GM21367 (cell line): ENCODE results near the gene GPC6.

Experiments
- ATAC-seq: cut with Tn5 transposase; IDR thresholded peaks from one replicate; pipeline ENCODE4 v1.9.1; 2021; ENCODE audit not compliant: unreplicated experiment

GPC6 gene

GRCh38 chr13:94139393-94139995, 912.9 kb downstream of the GPC6 start:
- no peak for ATAC-seq

GRCh38 chr13:94140027-94140426, 913.4 kb downstream of the GPC6 start:
- ATAC-seq: no peak

- no peak for ATAC-seq
These were observed 913.9 kb downstream of the GPC6 start for GRCh38 chr13:94140511-94140910.

- no peak for ATAC-seq
These were observed 917.2 kb downstream of the GPC6 start for GRCh38 chr13:94143624-94144350.

- no peak for ATAC-seq
These were observed 919.4 kb downstream of the GPC6 start for GRCh38 chr13:94145966-94146365.

GRCh38 chr13:94153586-94153985, 927.0 kb downstream of the GPC6 start:
- no peak for ATAC-seq

GRCh38 chr13:94154367-94154766, 927.8 kb downstream of the GPC6 start:
- ATAC-seq: no peak

- ATAC-seq: no peak
These were observed 931.2 kb downstream of the GPC6 start for GRCh38 chr13:94157705-94158218.

GRCh38 chr13:94160875-94161274, 934.3 kb downstream of the GPC6 start:
- no peak for ATAC-seq

GRCh38 chr13:94162289-94162688, 935.7 kb downstream of the GPC6 start:
- ATAC-seq: no peak

- no peak for ATAC-seq
These were observed 936.9 kb downstream of the GPC6 start for GRCh38 chr13:94163535-94163934.

- no peak for ATAC-seq
These were observed 942.3 kb downstream of the GPC6 start for GRCh38 chr13:94168783-94169453.

GRCh38 chr13:94169454-94170144, 943.0 kb downstream of the GPC6 start:
- ATAC-seq: no peak

- ATAC-seq: no peak
These were observed 943.6 kb downstream of the GPC6 start for GRCh38 chr13:94170145-94170571.

- no peak for ATAC-seq
These were observed 945.8 kb downstream of the GPC6 start for GRCh38 chr13:94172416-94172815.

GRCh38 chr13:94173312-94173854, 946.8 kb downstream of the GPC6 start:
- no peak for ATAC-seq

GRCh38 chr13:94174009-94174408, 947.4 kb downstream of the GPC6 start:
- ATAC-seq: no peak

- no peak for ATAC-seq
These were observed 948.5 kb downstream of the GPC6 start for GRCh38 chr13:94175076-94175475.

- no peak for ATAC-seq
These were observed 950.0 kb downstream of the GPC6 start for GRCh38 chr13:94176561-94176960.

GRCh38 chr13:94177041-94177440, 950.4 kb downstream of the GPC6 start:
- ATAC-seq: no peak

GRCh38 chr13:94178625-94179244, 952.1 kb downstream of the GPC6 start:
- no peak for ATAC-seq
